Stomach (tissue), 4 donors: ENCODE results near the gene TMEM242.

ENCODE experiments used
- CTCF ChIP-seq, 7 experiments: fragments of 450-650 bp in 4 of 7; fragments of 200-600 bp in 3 of 7; sonication (generic) in 3 of 7; IDR thresholded peaks; one replicate each; pipeline ENCODE4 v1.5.1; 2016 to 2019; ENCODE audit warnings: antibody characterized with exemption in 7 of 7, control low read depth in 2 of 7, mild to moderate bottlenecking in 1 of 7
- POLR2AphosphoS5 ChIP-seq, 3 donors: sonication (generic); formaldehyde crosslinking; IDR thresholded peaks; one replicate each; pipeline ENCODE4 v1.6.1; 2016; ENCODE audit warnings: antibody characterized with exemption in 3 of 3

GRCh38 chr6:157271441-157271840, 51.9 kb downstream of the TMEM242 start:
- no peak for TF ChIP-seq POLR2AphosphoS5 (IDR thresholded peaks at IDR 0.05)
- no peak for TF ChIP-seq CTCF (IDR thresholded peaks at IDR 0.05)
